Activated T-cell treated with anti-CD3 and anti-CD28 coated beads, Interleukin-2, amount 50 U/mL, for 4 hours (primary cell): Measurements from ENCODE around the gene SH2B2. TPM values are rescaled to one million over a fixed set of nuclear protein-coding genes. Genes with fewer than 3 reads are reported as not detected.

Experiments
- ATAC-seq, 2 donors: fragments of 200-7000 bp; cut with Tn5 transposase; one replicate each; pipeline ENCODE4 v1.10.0; 2021
- DNase-seq: peaks from one replicate; pipeline ENCODE4 v3.0.0-alpha.2; 2020
- H3K27me3 Mint-ChIP-seq: one replicate; pipeline ENCODE4 v1.8.0; 2021; ENCODE audit warnings: low read depth, mixed read lengths
- H3K36me3 Mint-ChIP-seq: one replicate; pipeline ENCODE4 v1.8.0; 2022; ENCODE audit warnings: mixed read lengths; ENCODE audit not compliant: insufficient read depth
- H3K4me1 Mint-ChIP-seq: one replicate; pipeline ENCODE4 v1.8.0; 2021; ENCODE audit warnings: low read depth, mixed read lengths
- H3K4me3 Mint-ChIP-seq: one replicate; pipeline ENCODE4 v1.8.0; 2021; ENCODE audit warnings: mild to moderate bottlenecking, moderate library complexity, mixed read lengths
- H3K9me3 Mint-ChIP-seq: one replicate; pipeline ENCODE4 v1.8.0; 2021; ENCODE audit warnings: mixed read lengths
- total RNA-seq, 3 donors: library from RNA; stranded (reverse); gene quantifications; one replicate each; pipeline ENCODE4 v1.2.1, GENCODE V29; 2021

Gene SH2B2
- total RNA-seq, 3 donors from 2014 or later, result 2.3 to 3.0 (median 2.6) TPM

GRCh38 chr7:102273749-102274712 is 12.6 kb upstream of the SH2B2 start:
- H3K4me3 Mint-ChIP-seq, result no peak overlapping the region
- H3K27me3 Mint-ChIP-seq, result no peaks in the 10 kb centered on the region
- no peak for DNase-seq
- H3K4me1 Mint-ChIP-seq, result peaks cover 2% of the 10 kb centered on the region
- H3K9me3 Mint-ChIP-seq, result no peaks in the 10 kb centered on the region
- no peak for ATAC-seq
- H3K36me3 Mint-ChIP-seq, result no peaks in the 10 kb centered on the region

- Mint-ChIP-seq H3K36me3 (no peaks in the 10 kb centered on the region), H3K27me3 (no peaks in the 10 kb centered on the region), H3K4me3 (no peak overlapping the region), H3K4me1 (peaks cover 4% of the 10 kb centered on the region), H3K9me3 (no peaks in the 10 kb centered on the region)
- ATAC-seq (no peak), DNase-seq (no peak)
These were observed 11.5 kb upstream of the SH2B2 start for GRCh38 chr7:102275123-102275703.

DNA sequence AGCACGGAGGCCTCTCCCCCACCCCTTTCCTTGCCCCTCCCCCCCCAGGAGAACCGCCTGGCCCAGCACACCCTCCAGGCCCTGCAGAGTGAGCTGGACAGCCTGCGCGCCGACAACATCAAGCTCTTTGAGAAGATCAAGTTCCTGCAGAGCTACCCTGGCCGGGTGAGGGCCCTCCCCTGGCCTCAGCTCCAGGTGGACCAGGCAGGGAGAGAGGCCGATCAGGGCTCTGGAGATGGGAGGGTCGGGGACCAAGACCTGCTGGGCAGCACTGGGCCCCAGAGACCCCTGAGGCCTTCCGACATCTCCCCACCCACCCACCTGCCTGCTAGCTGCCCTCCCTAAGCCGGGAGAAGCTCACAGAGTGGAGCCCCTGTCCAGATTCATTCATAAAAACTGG is 8.8 kb upstream of the SH2B2 start:
- Mint-ChIP-seq H3K4me3 (no peak overlapping the region), H3K27me3 (no peaks in the 10 kb centered on the region), H3K9me3 (no peaks in the 10 kb centered on the region), H3K4me1 (peaks cover 2% of the 10 kb centered on the region), H3K36me3 (no peaks in the 10 kb centered on the region)
- ATAC-seq (no peak), DNase-seq (no peak)

DNA sequence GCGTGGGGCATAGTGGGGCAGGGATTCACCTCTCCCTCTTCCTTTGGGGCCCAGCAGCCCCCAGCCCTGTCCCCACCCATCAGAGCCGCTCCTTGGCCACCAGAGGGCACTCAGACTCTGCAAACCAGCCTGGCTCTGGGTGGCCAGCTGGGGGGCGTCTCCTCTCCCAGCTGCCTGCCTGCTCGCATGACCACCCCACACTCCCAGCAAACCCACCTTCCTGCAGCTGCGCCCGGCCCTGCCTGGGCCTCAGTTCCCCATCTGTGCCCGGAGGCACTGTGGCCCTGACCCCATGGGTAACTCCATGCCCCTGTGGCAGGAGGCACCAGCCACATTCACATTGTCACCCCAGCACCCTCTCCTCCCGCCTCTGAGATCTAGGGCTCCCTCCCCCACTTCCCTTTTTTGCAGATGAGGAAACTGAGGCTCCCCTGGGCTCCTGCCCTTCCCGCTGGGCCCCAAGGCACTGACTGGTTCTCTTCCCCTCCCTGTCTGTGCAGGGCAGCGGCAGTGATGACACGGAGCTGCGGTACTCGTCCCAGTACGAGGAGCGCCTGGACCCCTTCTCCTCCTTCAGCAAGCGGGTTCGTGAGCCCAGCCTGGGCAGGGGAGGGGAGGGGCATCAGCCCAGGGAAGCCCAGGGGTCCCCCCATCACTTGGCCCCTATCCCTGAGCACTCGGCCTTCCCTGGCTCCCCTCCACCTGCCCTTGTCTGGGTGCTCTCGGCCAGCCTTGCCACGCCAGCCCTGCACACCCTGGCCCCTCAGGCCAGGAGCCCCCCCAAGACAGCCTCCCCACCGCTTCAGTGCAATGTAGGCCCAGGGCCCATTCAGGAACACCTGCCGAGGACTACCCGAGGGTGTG is 6.9 kb upstream of the SH2B2 start:
- DNase-seq (peak; percentile 55), ATAC-seq (peak; percentile 87 to 90)
- no peaks in the 10 kb centered on the region for H3K27me3 Mint-ChIP-seq
- H3K36me3 Mint-ChIP-seq, result no peaks in the 10 kb centered on the region
- H3K4me3 Mint-ChIP-seq, result no peak overlapping the region
- no peaks in the 10 kb centered on the region for H3K9me3 Mint-ChIP-seq
- H3K4me1 Mint-ChIP-seq, result peaks cover 9% of the 10 kb centered on the region

- no peaks in the 10 kb centered on the region for H3K27me3 Mint-ChIP-seq
- no peaks in the 10 kb centered on the region for H3K9me3 Mint-ChIP-seq
- peaks cover 17% of the 10 kb centered on the region for H3K4me1 Mint-ChIP-seq
- no peak overlapping the region for H3K4me3 Mint-ChIP-seq
- ATAC-seq (no peak), DNase-seq (no peak)
- no peaks in the 10 kb centered on the region for H3K36me3 Mint-ChIP-seq
These were observed 6.1 kb upstream of the SH2B2 start for GRCh38 chr7:102280521-102280920.

DNA sequence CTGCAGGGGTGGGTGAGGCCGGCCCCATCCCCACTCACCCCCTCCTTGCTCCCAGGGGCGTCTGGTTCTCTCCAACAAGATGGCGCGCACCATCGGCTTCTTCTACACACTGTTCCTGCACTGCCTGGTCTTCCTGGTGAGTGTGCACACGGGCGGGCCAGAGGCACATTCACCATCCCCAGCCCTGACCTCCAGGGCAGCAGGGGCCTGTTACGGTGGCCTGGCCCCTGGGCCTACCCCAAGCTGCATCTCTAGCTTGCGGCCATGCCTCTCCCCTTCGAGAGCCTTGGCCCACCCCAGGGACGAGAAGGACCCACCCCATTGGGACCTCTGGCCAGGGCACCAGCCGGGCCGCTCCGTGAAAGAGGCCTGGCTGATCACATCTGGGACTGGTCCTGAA is 4.9 kb upstream of the SH2B2 start:
- no peaks in the 10 kb centered on the region for H3K27me3 Mint-ChIP-seq
- H3K4me1 Mint-ChIP-seq, result peaks cover 17% of the 10 kb centered on the region
- H3K36me3 Mint-ChIP-seq, result no peaks in the 10 kb centered on the region
- no peak overlapping the region for H3K4me3 Mint-ChIP-seq
- ATAC-seq (no peak), DNase-seq (no peak)
- no peaks in the 10 kb centered on the region for H3K9me3 Mint-ChIP-seq

DNA sequence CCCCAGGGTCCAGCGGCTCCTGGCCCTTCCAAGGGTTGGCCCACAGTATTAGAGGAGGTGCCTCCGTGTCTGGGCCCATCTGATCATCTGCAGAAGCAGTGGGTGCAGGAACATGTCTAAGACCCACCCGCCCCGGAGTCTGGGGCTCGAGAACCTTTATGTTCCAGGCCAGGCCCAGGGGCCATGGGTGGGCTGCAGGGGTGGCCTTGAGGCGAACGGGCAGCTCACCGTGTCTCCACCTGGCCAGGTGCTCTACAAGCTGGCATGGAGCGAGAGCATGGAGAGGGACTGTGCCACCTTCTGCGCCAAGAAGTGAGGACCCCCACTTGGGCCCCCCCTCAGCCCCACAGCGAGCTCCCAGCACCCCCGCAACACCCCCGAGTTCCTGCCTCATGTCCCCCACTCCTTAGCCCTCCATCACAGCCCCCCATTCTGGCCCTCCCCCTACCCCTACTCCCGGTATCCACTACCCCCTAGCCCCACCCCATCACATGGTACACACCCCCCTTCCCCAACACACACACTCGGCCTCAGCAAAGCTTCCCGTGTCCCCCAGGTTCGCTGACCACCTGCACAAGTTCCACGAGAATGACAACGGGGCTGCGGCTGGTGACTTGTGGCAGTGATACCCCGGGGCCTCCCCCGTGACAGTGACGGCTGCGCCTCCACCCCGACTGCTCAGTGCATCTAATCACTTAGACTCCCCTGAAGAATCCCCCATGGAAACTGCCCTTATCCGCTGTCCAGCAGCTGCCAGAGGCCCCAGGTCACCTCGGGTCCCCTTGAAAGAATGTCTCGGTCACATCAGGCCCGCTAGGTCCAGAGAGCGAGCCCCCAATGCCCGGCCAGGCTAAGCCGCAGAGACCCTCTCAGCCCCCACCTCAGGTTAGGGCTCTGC is 4.0 kb upstream of the SH2B2 start:
- no peaks in the 10 kb centered on the region for H3K9me3 Mint-ChIP-seq
- H3K27me3 Mint-ChIP-seq, result no peaks in the 10 kb centered on the region
- no peak overlapping the region for H3K4me3 Mint-ChIP-seq
- DNase-seq (no peak), ATAC-seq (no peak)
- no peaks in the 10 kb centered on the region for H3K36me3 Mint-ChIP-seq
- H3K4me1 Mint-ChIP-seq, result peaks cover 17% of the 10 kb centered on the region

DNA sequence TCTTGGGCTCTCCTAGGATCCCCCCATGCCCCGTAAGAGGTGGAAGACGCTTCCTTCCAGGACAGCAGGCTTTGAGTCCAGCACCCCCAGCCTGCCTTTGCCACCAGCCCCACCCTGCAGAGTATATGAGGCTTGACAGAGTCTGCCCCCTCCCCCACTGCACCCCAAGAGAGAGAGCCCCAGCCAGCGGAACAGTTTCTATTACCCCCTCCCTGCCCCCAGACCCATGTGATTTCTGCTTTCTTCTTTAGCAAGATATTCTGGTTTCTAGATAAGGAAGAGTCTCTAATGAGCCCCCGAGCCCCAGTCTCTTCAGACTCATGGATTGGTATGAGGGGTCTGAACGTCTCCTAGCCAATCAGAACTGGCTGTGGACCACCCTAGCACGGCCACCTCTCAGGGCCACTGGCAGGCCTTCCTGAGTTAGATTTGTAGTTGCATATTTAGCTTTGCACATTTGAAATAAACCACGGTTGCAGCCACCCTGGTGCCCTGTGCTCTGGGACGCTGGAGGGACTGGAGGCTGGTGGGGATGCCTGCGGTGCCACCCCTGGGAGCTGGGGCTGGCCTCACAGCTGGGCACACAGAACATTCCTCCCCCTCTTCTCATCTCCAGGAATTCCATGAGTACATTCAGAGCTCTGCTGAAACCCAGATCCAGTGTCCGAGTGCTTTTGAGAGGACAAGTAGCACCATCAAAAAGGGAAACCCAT is 3.0 kb upstream of the SH2B2 start:
- no peaks in the 10 kb centered on the region for H3K27me3 Mint-ChIP-seq
- no peak overlapping the region for H3K4me3 Mint-ChIP-seq
- ATAC-seq, result no peak
- H3K9me3 Mint-ChIP-seq, result no peaks in the 10 kb centered on the region
- no peak for DNase-seq
- H3K36me3 Mint-ChIP-seq, result no peaks in the 10 kb centered on the region
- peaks cover 22% of the 10 kb centered on the region for H3K4me1 Mint-ChIP-seq

GRCh38 chr7:102284399-102284798 is 2.3 kb upstream of the SH2B2 start:
- no peaks in the 10 kb centered on the region for H3K36me3 Mint-ChIP-seq
- no peak overlapping the region for H3K4me3 Mint-ChIP-seq
- H3K27me3 Mint-ChIP-seq, result no peaks in the 10 kb centered on the region
- DNase-seq (peak; percentile 18), ATAC-seq (no peak)
- peaks cover 29% of the 10 kb centered on the region for H3K4me1 Mint-ChIP-seq
- H3K9me3 Mint-ChIP-seq, result no peaks in the 10 kb centered on the region

GRCh38 chr7:102284891-102285539 is 1.7 kb upstream of the SH2B2 start:
- Mint-ChIP-seq H3K9me3 (no peaks in the 10 kb centered on the region), H3K27me3 (no peaks in the 10 kb centered on the region), H3K36me3 (no peaks in the 10 kb centered on the region), H3K4me1 (peaks cover 27% of the 10 kb centered on the region), H3K4me3 (peak overlapping the region; percentile 29)
- DNase-seq (no peak), ATAC-seq (no peak)

DNA sequence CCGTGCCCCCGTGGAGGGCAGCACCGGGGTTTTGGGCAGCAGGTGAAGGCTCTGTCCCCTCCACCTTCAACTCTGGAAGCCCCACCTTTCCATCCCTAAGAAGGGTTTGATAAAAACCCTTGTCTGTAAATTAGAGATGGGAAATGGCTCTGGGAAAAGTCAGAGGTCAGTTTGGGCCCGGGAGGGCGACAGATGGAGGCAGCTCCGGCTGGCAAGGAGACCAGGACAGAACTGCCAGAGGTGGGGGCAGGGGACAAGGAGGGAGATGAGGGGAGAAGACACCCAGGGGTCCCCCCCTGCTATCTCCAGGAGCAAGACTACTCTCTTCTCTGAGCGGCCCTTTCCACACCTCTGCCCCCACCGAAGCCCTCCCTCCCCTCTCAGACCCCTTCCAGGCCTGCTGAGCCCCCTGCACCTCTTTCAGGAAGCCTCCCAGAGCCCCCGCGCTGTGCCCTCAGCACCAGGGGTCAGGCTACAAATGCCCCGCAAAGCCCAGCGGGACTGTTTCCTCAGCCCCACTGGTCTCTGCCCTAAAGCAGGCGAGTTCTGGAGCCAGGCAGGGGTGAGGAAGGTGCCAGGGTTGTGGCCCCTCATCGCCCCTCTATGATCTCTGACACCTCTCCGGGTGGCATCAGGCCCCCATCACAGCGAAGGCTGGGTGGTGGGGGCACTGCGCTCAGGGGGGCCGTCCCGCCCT is 980 bp upstream of the SH2B2 start:
- Mint-ChIP-seq H3K9me3 (no peaks in the 10 kb centered on the region), H3K4me3 (peak overlapping the region; percentile 63), H3K4me1 (peaks cover 30% of the 10 kb centered on the region), H3K27me3 (peaks cover 2% of the 10 kb centered on the region), H3K36me3 (no peaks in the 10 kb centered on the region)
- DNase-seq, result no peak
- ATAC-seq, result no peak

DNA sequence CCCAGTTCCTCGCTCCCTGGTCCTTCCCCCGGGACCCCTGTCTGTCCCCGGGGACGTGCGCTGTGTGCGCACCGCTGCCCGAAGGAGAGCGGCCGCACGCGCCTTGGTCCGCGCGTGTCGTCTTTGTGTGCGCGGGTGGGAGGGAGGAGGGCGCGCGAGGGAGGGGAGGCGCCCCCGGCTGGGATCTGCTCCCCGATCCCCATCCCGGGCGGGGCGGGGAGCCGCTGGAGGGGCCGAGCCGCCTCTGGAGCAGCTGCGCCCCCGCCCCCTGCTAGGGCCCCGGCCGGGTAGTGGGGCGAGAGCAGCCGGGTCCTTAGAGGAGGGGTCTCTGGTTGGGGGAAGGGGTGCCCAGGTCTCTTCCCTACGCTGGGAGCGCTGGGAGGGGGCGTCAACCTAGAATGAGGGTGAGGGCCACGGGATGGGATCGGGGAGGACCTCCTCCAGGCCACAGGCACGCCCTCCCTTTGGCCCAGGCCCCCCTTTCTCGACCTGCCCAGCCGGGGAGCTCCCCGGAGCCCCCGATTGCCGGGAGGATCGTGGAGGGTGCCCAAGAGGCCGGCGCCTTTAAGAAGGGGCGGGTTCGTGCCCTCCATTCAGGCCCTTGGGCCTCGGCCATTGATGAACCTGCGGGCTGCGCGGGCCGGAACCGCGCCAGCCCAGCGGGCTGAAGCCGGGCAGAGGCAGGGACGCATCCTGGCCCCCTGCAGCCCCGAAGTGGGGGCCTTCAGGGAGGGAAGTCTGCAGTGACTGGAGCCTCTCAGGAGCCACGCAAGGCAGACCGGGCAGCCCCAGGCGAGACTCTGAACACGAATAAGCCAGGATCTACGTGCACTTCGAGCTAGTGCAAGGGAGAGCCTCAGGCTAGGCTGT is 678 bp downstream of the SH2B2 start:
- peak; percentile 14 to 20 for ATAC-seq
- H3K36me3 Mint-ChIP-seq, result no peaks in the 10 kb centered on the region

More for the DNA sequence above, 678 bp downstream of the SH2B2 start:
- Mint-ChIP-seq H3K4me1 (peaks cover 39% of the 10 kb centered on the region), H3K4me3 (peak overlapping the region; percentile 65), H3K9me3 (no peaks in the 10 kb centered on the region), H3K27me3 (peaks cover 2% of the 10 kb centered on the region)
- DNase-seq, result no peak
